Keratinocyte (primary cell): Measurements from ENCODE around the gene PAH. TPM values are rescaled to one million over a fixed set of nuclear protein-coding genes. Genes with fewer than 3 reads are reported as not detected.
A peak's percentile ranks its signal among the peaks of the same experiment; 100 is the strongest.

ENCODE experiments used
- DNase-seq: peaks from one replicate; pipeline ENCODE4 v3.0.0-alpha.2; 2011; ENCODE audit warnings: low read depth, missing footprints, low spot score
- FAIRE-seq: peaks from 2 replicates; lab custom pipeline; 2011; peaks lifted over from hg19 to GRCh38; lab: Jason Lieb, UNC
- H2AFZ ChIP-seq: 2 replicates; pipeline ENCODE4 v1.6.0; 2012; ENCODE audit warnings: low read length, control low read depth, inconsistent platforms; ENCODE audit not compliant: control insufficient read depth
- H3K27ac ChIP-seq: 2 replicates; pipeline ENCODE4 v1.5.1; 2011; ENCODE audit warnings: low read length; ENCODE audit not compliant: control insufficient read depth, insufficient read depth
- H3K27me3 ChIP-seq: 3 replicates; pipeline ENCODE4 v1.6.0; 2011; ENCODE audit warnings: low read length; ENCODE audit not compliant: control insufficient read depth, insufficient read depth; ENCODE audit errors: extremely low read depth
- H3K36me3 ChIP-seq, 2 experiments: 2 replicates in 1 of 2; 3 replicates in 1 of 2; pipeline ENCODE4 v1.5.1; 2011; ENCODE audit warnings: low read length in 2 of 2, mild to moderate bottlenecking in 1 of 2; ENCODE audit not compliant: control insufficient read depth in 2 of 2, insufficient read depth in 2 of 2; ENCODE audit errors: extremely low read depth in 1 of 2
- H3K4me1 ChIP-seq: 3 replicates; pipeline ENCODE4 v1.5.1; 2011; ENCODE audit warnings: low read length; ENCODE audit not compliant: control insufficient read depth, insufficient read depth; ENCODE audit errors: extremely low read depth
- H3K4me2 ChIP-seq: 3 replicates; pipeline ENCODE4 v1.6.0; 2011; ENCODE audit warnings: low read depth, low read length; ENCODE audit not compliant: control insufficient read depth, insufficient read depth; ENCODE audit errors: extremely low read depth
- H3K4me3 ChIP-seq, 3 experiments: fragments of 200-600 bp in 1 of 3; sonication (generic) in 1 of 3; 2 replicates in 2 of 3; 3 replicates in 1 of 3; pipeline ENCODE4 v1.5.1; 2011 to 2016; ENCODE audit warnings: low read length in 3 of 3, mild to moderate bottlenecking in 3 of 3, control low read depth in 2 of 3, inconsistent platforms in 1 of 3, low read depth in 1 of 3, mixed read lengths in 1 of 3, mixed run types in 1 of 3, moderate library complexity in 1 of 3; ENCODE audit not compliant: control insufficient read depth in 2 of 3, insufficient read depth in 2 of 3; ENCODE audit errors: extremely low read depth in 1 of 3
- H3K79me2 ChIP-seq: 2 replicates; pipeline ENCODE4 v1.6.0; 2012; ENCODE audit warnings: low read length; ENCODE audit not compliant: control insufficient read depth, insufficient read depth
- H3K9ac ChIP-seq: 3 replicates; pipeline ENCODE4 v1.6.0; 2011; ENCODE audit warnings: low read length; ENCODE audit not compliant: control insufficient read depth, insufficient read depth; ENCODE audit errors: extremely low read depth
- H3K9me1 ChIP-seq: 3 replicates; pipeline ENCODE4 v1.6.0; 2011; ENCODE audit warnings: low read length; ENCODE audit not compliant: control insufficient read depth, insufficient read depth; ENCODE audit errors: extremely low read depth
- H3K9me3 ChIP-seq: 2 replicates; pipeline ENCODE4 v1.5.1; 2012; ENCODE audit warnings: low read depth, low read length; ENCODE audit not compliant: control insufficient read depth
- H4K20me1 ChIP-seq: 3 replicates; pipeline ENCODE4 v1.6.0; 2011; ENCODE audit warnings: low read length; ENCODE audit not compliant: control insufficient read depth, insufficient read depth; ENCODE audit errors: extremely low read depth
- CTCF ChIP-seq, 3 experiments: IDR thresholded peaks in 1 of 3; conservative IDR thresholded peaks in 1 of 3; optimal IDR thresholded peaks in 1 of 3; 2 replicates in 2 of 3; 3 replicates in 1 of 3; pipeline versions ENCODE3 to v1.5.1; 2011; ENCODE audit warnings: low read length in 3 of 3, mild to moderate bottlenecking in 3 of 3, moderate library complexity in 2 of 3, control low read depth in 1 of 3, inconsistent platforms in 1 of 3; ENCODE audit not compliant: insufficient read depth in 2 of 3; ENCODE audit errors: extremely low read depth in 1 of 3
- EZH2 ChIP-seq: IDR thresholded peaks from one replicate; pipeline ENCODE4 v1.6.1; 2012; ENCODE audit warnings: inconsistent platforms, mild to moderate bottlenecking, low read length, moderate library complexity
- dilution Hi-C: fragments of 300-500 bp; cut with MboI; formaldehyde crosslinking; loops from one replicate; pipeline ENCODE4 v1.7.0; 2020; ENCODE audit warnings: low sequenced_read_pairs; ENCODE audit not compliant: extremely low pct_ligation_motif_present
- polyA minus RNA-seq, 3 experiments: library from RNA; depleted of rRNA, polyadenylated mRNA; stranded (reverse); fragments of >200 nt; gene quantifications; 1 replicate in 1 of 3; 2 replicates in 1 of 3; 3 replicates in 1 of 3; pipeline ENCODE4 v1.2.3, GENCODE V29; 2011
- polyA plus RNA-seq, 5 experiments: library from polyadenylated mRNA; depleted of rRNA in 3 of 5; stranded (reverse) in 3 of 5; stranded (forward) in 1 of 5; unstranded in 1 of 5; fragments of >200 nt; gene quantifications; 1 replicate in 1 of 5; 2 replicates in 3 of 5; 3 replicates in 1 of 5; pipeline versions ENCODE4 v1.2.1 to v1.2.3, GENCODE V29; 2011 to 2012; ENCODE audit warnings: missing spikeins in 2 of 5, low read depth in 1 of 5, low replicate concordance in 1 of 5

Gene PAH
- polyA plus RNA-seq: not detected in 3 replicates
- not detected for polyA plus RNA-seq (2011; ENCODE audit: low read depth)
- polyA plus RNA-seq (2011; cell fraction: cytosol; rRNA removed): not detected in 2 replicates
- not detected in 2 replicates for polyA plus RNA-seq (2011; cell fraction: nucleus; rRNA removed)
- not detected in 2 replicates for polyA plus RNA-seq (2012; ENCODE audit: low replicate concordance)
- not detected in 3 replicates for polyA minus RNA-seq
- polyA minus RNA-seq (2011; cell fraction: cytosol; rRNA and poly(A)+ RNA removed): not detected
- not detected in 2 replicates for polyA minus RNA-seq (2011; cell fraction: nucleus; rRNA and poly(A)+ RNA removed)

DNA sequence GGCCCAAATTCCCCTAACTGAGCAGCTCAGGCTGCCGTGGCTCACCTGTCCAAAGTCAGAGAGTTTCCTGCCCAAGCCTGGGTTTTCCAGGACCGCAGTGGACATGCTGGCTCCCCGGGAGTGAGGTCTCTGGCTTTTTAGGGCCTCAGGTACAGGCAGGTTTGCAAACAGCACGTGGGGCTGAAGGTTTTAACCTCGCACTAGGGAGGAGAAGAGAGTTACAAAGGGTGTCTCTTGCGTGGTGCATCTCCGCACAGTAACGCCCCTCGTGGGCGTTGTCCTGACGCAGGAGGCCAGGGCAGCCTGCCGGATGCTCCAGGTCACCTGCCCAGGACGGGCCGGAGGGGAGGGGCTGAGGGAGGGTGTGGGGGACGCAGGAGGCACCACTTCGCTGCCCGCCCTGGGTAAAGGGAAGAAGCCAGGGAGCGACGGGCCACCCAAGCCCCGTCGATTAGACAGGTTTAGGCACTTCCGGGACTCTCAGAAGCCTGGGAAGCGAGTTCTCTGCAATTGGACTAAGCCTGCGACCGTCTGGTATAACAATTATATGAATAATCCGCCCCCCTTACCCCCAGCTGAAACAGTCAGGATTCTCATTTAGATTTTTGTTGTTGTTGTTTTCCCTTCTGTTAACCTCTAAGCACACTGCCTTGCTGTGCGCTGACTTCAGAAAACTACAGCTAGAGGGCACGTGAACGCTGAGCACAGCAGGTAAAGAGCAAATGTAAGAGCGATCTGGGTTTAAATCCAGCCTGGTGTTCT is at the start of gene PAH:
PAH (minus strand) TSS at position 219 of the 762 bp plus-strand sequence; CDS start at position 105, 114 bp downstream.
- Histone ChIP-seq H3K9ac (no peak within 1 kb of the TSS), H3K9me3 (no peaks in the 10 kb centered on the region), H3K79me2 (no peaks in the 10 kb centered on the region), H3K4me3 (peak within 1 kb of the TSS in 2 of 3 experiments; percentile 23 to 50), H3K4me1 (no peaks in the 10 kb centered on the region), H2AFZ (peak within 1 kb of the TSS; percentile 9), H3K27ac (no peak within 1 kb of the TSS), H4K20me1 (no peaks in the 10 kb centered on the region), H3K9me1 (no peaks in the 10 kb centered on the region), H3K27me3 (no peaks in the 10 kb centered on the region), H3K4me2 (peak within 1 kb of the TSS; percentile 58), H3K36me3 (no peaks in the 10 kb centered on the region)
- DNase-seq (no peak), FAIRE-seq (no peak)
- dilution Hi-C loops: no loop called here
- TF ChIP-seq CTCF (optimal IDR thresholded peaks at IDR 0.05 in 1 of 3, IDR thresholded peaks at IDR 0.05 in 1 of 3, conservative IDR thresholded peaks at IDR 0.05 in 1 of 3; ENCODE audit: extremely low read depth in 1 of 3, insufficient read depth in 2 of 3, low read length in 3 of 3) (peak in 2 of 3 experiments; percentile 1 to 25), EZH2 (no peak)

GRCh38 chr12:102966200-102966863 is 49.3 kb upstream of the PAH start:
- DNase-seq: no peak
- Histone ChIP-seq H3K4me2 (no peak overlapping the region), H3K4me3 (no peak overlapping the region), H3K36me3 (no peaks in the 10 kb centered on the region), H2AFZ (no peak overlapping the region), H3K9ac (no peak overlapping the region), H3K27ac (no peak overlapping the region), H3K9me3 (no peaks in the 10 kb centered on the region), H3K27me3 (peaks cover 55% of the 10 kb centered on the region), H3K4me1 (no peaks in the 10 kb centered on the region), H4K20me1 (no peaks in the 10 kb centered on the region), H3K79me2 (no peaks in the 10 kb centered on the region), H3K9me1 (no peaks in the 10 kb centered on the region)
- FAIRE-seq: no peak
- no peak for TF ChIP-seq CTCF (optimal IDR thresholded peaks at IDR 0.05 in 1 of 3, IDR thresholded peaks at IDR 0.05 in 1 of 3, conservative IDR thresholded peaks at IDR 0.05 in 1 of 3; ENCODE audit: extremely low read depth in 1 of 3, insufficient read depth in 2 of 3, low read length in 3 of 3)
- TF ChIP-seq EZH2: no peak
- dilution Hi-C loops: no loop called here
